PC-9 (cell line): ENCODE results near the gene TSPAN18. TPM values are rescaled to one million over a fixed set of nuclear protein-coding genes. Genes with fewer than 3 reads are reported as not detected.

Experiments
- BruUV-seq: library from RNA; stranded (reverse); fragments of 400-500 nt; replicated peaks from 2 replicates; lab custom pipeline; 2021; lab: Mats Ljungman, UMichigan
- CTCF ChIA-PET: fragments of 300-600 bp; sonication (Branson Sonifier 250); formaldehyde crosslinking; loops from one replicate; lab custom pipeline; 2022; ENCODE audit warnings: antibody characterized with exemption; lab: Charles Lee
- POLR2A ChIA-PET: fragments of 300-600 bp; sonication (Branson Sonifier 250); formaldehyde crosslinking; loops from one replicate; lab custom pipeline; 2022; ENCODE audit warnings: antibody characterized with exemption; ENCODE audit not compliant: unreplicated experiment; lab: Charles Lee
- DNase-seq, 2 experiments: peaks; one replicate each; pipeline versions ENCODE4 v3.0.0 to v3.0.0-alpha.2; 2015 to 2022; ENCODE audit warnings: mixed read lengths in 1 of 2
- H2AFZ ChIP-seq: fragments of 200-600 bp; sonication (generic); 2 replicates; pipeline ENCODE4 v1.8.1; 2017; ENCODE audit warnings: antibody characterized with exemption
- H3F3A ChIP-seq: fragments of 200-600 bp; sonication (generic); 2 replicates; pipeline ENCODE4 v1.8.1; 2017; ENCODE audit warnings: antibody characterized with exemption, mild to moderate bottlenecking, low read depth; ENCODE audit not compliant: insufficient read depth
- H3K27ac ChIP-seq: fragments of 200-600 bp; sonication (generic); 2 replicates; pipeline ENCODE4 v1.6.1; 2016; ENCODE audit warnings: mixed run types
- H3K27me3 ChIP-seq: fragments of 200-600 bp; sonication (generic); 2 replicates; pipeline ENCODE4 v1.6.1; 2016; ENCODE audit warnings: low read depth, mixed run types; ENCODE audit not compliant: insufficient read depth
- H3K36me3 ChIP-seq: fragments of 200-600 bp; sonication (generic); 2 replicates; pipeline ENCODE4 v1.6.1; 2016; ENCODE audit warnings: low read depth, mixed run types
- H3K4me1 ChIP-seq: fragments of 200-600 bp; sonication (generic); replicated peaks from 2 replicates; pipeline ENCODE4 v1.6.1; 2016; ENCODE audit warnings: mixed run types; ENCODE audit not compliant: insufficient read depth
- H3K4me2 ChIP-seq: fragments of 200-600 bp; sonication (generic); 2 replicates; pipeline ENCODE4 v1.6.1; 2017; ENCODE audit warnings: mixed run types
- H3K4me3 ChIP-seq: fragments of 200-600 bp; sonication (generic); 2 replicates; pipeline ENCODE4 v1.6.1; 2016; ENCODE audit warnings: mixed run types
- H3K79me2 ChIP-seq: fragments of 200-600 bp; sonication (generic); 2 replicates; pipeline ENCODE4 v1.6.1; 2017; ENCODE audit warnings: low read depth, mixed run types
- H3K9me2 ChIP-seq: fragments of 200-600 bp; sonication (generic); 2 replicates; pipeline ENCODE4 v1.8.1; 2017; ENCODE audit warnings: mild to moderate bottlenecking; ENCODE audit not compliant: insufficient read depth
- H3K9me3 ChIP-seq: fragments of 200-600 bp; sonication (generic); 2 replicates; pipeline ENCODE4 v1.8.1; 2016; ENCODE audit warnings: low read depth; ENCODE audit not compliant: insufficient read depth
- H4K20me1 ChIP-seq: fragments of 200-600 bp; sonication (generic); 2 replicates; pipeline ENCODE4 v1.8.1; 2017; ENCODE audit not compliant: insufficient read depth
- CTCF ChIP-seq: fragments of 200-600 bp; sonication (generic); conservative IDR thresholded peaks from 2 replicates; pipeline ENCODE4 v1.6.1; 2017; ENCODE audit warnings: mixed run types, antibody characterized with exemption, mild to moderate bottlenecking, moderate library complexity
- EZH2 ChIP-seq: fragments of 200-600 bp; sonication (generic); IDR thresholded peaks from 2 replicates; pipeline ENCODE4 v1.8.0; 2017; ENCODE audit warnings: antibody characterized with exemption, low read depth
- intact Hi-C: fragments of 100-400 bp; cut with micrococcal nuclease; formaldehyde crosslinking; loops from one replicate; pipeline ENCODE4 v1.10.0; 2022; ENCODE audit not compliant: unreplicated experiment
- total RNA-seq: library from RNA; stranded (reverse); gene quantifications from 2 replicates; pipeline ENCODE4 v1.2.3, GENCODE V29; 2021

Gene TSPAN18
- total RNA-seq, 1 experiment from 2014 or later: not detected

DNA sequence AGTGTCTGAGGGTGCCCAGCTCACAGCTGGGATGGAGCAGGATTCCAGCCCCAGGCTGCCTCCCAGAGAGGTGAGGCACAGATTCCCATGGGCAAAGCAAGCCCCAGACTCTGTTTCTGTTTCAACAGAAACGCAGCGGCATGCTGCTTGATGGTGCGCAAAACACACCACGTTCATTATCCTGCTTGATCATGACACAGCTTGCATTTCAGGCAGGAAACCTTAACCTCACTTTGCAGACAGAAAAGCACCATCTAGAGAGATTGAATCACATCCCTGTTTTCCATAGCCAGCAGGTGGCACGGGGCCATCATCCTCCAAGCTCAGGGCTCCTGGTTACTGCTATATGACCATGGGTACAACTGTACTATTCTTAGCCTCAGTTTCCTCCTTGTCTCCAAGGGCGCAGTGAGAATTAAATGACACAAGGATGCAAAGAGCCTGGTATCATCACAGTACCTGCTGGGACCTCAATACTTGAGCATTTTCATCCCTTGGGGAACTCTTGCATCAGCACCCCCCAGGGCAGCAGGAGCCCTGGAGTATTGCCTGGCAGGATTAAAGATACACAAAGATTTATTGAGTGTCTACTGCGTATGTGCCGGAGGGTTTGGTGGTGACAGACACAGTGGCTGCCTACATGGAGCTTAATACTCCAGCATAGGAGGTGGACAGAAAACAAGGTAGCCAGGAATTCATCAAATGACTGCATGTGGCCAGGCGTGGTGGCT is 113.9 kb downstream of the TSPAN18 start:
- Histone ChIP-seq H3F3A (no peaks in the 10 kb centered on the region), H3K36me3 (no peaks in the 10 kb centered on the region), H3K9me2 (no peaks in the 10 kb centered on the region), H4K20me1 (no peaks in the 10 kb centered on the region; the same call in 1 of the 2 replicates), H3K9me3 (peaks cover 3% of the 10 kb centered on the region; the same call in 1 of the 2 replicates), H3K27ac (no peak overlapping the region), H3K27me3 (peaks cover 92% of the 10 kb centered on the region), H3K4me3 (no peak overlapping the region), H3K4me2 (no peak overlapping the region), H3K4me1 (no peaks in the 10 kb centered on the region), H3K79me2 (no peaks in the 10 kb centered on the region), H2AFZ (no peak overlapping the region)
- intact Hi-C loops: no loop called here
- DNase-seq: no peak
- ChIA-PET CTCF (no interaction called here), POLR2A (no interaction called here)
- TF ChIP-seq EZH2: no peak
- no TSS peak for BruUV-seq

GRCh38 chr11:44842220-44842619 is 115.5 kb downstream of the TSPAN18 start:
- Histone ChIP-seq H4K20me1 (no peaks in the 10 kb centered on the region; the same call in 1 of the 2 replicates), H3K4me1 (no peaks in the 10 kb centered on the region), H3K9me3 (peaks cover 5% of the 10 kb centered on the region; the same call in 1 of the 2 replicates), H3K79me2 (no peaks in the 10 kb centered on the region), H3K27me3 (peaks cover 92% of the 10 kb centered on the region), H3F3A (no peaks in the 10 kb centered on the region), H2AFZ (no peak overlapping the region), H3K4me3 (no peak overlapping the region), H3K27ac (no peak overlapping the region), H3K4me2 (no peak overlapping the region), H3K36me3 (no peaks in the 10 kb centered on the region), H3K9me2 (no peaks in the 10 kb centered on the region)
- CTCF ChIA-PET: no interaction called here
- POLR2A ChIA-PET: no interaction called here
- BruUV-seq: no TSS peak
- TF ChIP-seq CTCF (no peak), EZH2 (no peak)
- intact Hi-C loops: no loop called here
- DNase-seq: no peak

DNA sequence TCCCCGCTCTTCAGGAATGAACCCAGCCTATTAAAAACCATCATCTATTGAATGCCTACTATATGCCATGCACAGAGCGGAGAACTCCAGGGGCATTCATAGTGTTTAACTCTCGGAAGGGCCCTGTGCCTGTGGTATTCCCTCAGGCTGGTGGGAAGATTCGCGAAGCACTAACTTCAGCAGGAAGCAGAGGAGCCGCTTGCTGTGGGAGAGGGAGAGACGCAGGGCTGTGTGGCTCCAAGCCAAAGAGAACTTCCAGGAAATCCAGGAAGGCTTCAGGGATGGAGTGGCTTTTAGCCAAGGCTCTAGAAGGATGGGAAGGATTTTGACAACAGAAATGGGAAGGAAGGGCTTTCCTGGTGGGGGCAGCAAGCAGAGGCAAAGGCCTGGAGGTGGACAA is 120.1 kb downstream of the TSPAN18 start:
- CTCF ChIA-PET: no interaction called here
- no peak for DNase-seq
- Histone ChIP-seq H3K9me3 (peaks cover 8% of the 10 kb centered on the region; the same call in 1 of the 2 replicates), H3K4me2 (no peak overlapping the region), H3K9me2 (no peaks in the 10 kb centered on the region), H3K4me3 (no peak overlapping the region), H3F3A (no peaks in the 10 kb centered on the region), H3K36me3 (no peaks in the 10 kb centered on the region), H3K4me1 (no peaks in the 10 kb centered on the region), H2AFZ (no peak overlapping the region), H3K27me3 (peaks cover 86% of the 10 kb centered on the region), H4K20me1 (no peaks in the 10 kb centered on the region; the same call in 1 of the 2 replicates), H3K27ac (no peak overlapping the region), H3K79me2 (no peaks in the 10 kb centered on the region)
- intact Hi-C loops: no loop called here
- POLR2A ChIA-PET: no interaction called here
- no TSS peak for BruUV-seq
- TF ChIP-seq EZH2: no peak
- no peak for TF ChIP-seq CTCF
